NCI-H2029 treated with DMSO at 0.1 percent for 48 hours (cell line): ENCODE results near the gene TMEM163.
"Not testable (repeated sequence)": the region's sequence is repeated elsewhere in the genome, so short reads cannot be mapped to it uniquely, and the experiment has no call there.

Experiments used
- DNase-seq: peaks from one replicate; lab custom pipeline; 2025; lab: John Stamatoyannopoulos, UW

The TMEM163 gene

DNA sequence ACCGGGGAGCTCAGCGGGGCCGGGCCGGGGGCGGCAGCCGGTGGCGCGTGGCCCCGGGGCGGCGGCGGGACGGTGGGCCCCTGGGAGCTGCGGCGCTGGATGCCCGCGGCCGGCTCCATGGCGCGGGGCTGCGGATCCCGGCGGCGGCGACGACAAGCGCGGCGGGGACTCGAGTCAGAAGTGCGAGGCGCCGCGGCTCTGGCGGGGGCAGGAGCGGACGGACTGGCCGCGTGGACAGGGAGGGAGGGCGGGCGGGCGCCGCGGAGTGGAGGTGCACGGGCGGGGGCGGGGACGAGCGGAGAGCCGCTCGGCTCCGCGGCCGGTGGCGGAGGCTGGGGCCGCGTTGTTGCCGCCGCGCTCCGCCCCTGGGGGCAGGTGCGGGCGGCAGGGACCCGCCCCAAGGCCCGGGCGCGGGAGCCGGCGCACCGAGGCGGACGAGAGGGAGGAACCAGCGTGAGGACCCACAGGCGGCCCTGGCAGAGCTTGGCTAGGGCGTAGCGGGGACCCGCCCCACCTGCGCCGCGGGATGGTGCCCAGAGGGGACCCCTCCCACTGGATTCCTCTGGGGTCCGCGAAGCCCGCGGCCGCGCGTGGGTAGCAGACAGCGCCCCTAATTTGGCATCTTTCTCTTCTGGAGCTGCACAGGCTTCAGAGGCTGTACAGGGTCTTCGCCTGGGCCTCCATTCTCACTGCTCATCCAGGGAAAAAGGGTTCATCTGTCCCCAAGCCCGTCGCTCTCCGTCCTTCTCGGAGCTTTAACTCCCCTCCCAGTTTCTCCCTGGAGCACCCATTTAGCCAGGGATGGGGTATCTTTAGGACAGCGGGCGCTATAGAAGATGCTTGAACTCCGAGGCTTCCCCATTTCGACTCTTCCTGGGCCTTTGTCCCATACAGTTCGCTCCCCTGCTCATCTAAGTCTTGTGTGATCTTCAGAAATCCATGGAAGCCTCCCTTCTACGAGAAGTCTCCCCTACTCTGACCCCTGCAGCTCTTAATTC, at the start of gene TMEM163:
TSS of gene TMEM163 (minus strand) at position 184 of the 998 bp plus-strand sequence.
- DNase-seq = no peak

DNA sequence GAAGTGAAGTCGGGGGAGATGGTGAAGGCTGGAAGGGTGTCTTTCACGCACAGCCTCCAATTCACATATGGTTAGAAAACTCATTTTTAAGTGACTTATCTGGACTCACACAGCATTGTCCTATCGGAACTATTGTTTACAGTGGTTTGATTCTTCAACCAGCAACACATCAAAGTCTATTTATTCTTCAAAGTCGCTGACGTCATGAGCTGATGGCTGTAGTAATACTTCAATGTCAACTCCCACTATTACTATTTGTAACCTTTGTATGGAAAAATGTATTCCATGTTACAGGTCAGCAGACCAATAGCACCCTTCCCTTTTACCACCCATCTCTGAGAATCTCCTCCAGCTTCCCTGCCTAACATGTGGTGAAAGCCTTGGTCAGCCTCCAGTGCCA, 47.8 kb upstream of the TMEM163 start:
- DNase-seq = no peak

DNA sequence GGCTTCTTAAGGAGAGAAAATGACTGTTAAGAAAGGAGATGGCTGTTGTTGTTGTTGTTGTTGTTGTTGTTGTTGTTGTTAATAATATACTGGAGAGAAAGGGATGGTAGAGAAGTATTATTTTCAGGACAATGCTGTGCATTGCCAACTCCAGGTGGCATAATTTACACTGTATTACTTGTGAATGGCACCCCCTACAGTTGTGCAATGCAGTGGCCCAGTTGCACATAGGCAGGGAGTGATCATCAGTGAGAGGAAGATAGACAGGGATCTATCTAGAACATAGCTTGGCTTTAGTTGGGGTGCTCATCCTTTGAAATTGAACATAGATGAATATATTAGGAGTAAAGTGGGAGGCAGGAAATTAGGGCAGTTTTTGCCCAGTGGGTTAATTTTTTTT, 47.2 kb upstream of the TMEM163 start:
- DNase-seq = no peak

DNA sequence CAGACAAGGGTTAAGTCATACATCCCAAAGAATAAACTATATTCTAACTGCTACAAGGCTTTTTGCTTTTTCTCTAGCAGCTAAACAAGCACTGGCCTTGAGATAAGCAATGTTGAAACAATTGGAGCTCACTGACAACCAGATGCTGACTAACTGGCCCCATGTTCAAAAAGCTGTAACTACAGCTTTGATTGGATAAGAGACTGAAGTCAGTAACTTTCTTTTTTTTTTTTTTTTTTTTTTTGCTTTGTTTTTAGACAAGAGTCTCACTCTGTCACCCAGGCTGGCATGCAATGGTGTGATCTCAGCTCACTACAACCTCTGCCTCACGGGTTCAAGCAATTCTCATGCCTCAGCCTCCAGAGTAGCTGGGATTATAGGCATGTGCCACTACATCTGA, 45.4 kb upstream of the TMEM163 start:
- DNase-seq = no peak

DNA sequence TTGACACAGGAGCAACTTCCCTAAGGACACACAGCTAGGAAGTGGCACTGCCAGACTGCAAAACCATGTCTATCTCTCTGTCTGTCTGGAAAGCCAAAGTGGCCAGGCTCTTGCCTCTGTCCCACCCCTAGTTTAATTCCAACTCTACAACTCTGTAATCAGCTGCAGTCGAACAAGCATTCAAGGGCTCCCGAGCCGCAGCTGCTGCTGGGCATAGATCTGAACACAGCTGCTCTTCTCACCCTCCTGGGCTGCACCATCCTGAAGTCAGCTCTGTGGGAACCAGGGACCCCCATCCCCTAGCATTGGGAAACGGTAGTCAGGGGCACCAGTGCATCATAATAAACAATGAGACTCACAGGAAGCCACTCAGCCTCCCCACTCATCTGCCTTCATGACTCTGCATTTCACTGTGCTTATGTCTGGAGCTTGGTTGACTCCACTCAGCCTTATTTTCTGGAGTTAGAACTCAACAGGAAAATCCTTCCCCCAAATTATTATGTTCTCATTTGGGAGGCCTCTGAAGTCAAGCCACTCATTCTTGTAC, 44.4 kb upstream of the TMEM163 start:
- no peak for DNase-seq

DNA sequence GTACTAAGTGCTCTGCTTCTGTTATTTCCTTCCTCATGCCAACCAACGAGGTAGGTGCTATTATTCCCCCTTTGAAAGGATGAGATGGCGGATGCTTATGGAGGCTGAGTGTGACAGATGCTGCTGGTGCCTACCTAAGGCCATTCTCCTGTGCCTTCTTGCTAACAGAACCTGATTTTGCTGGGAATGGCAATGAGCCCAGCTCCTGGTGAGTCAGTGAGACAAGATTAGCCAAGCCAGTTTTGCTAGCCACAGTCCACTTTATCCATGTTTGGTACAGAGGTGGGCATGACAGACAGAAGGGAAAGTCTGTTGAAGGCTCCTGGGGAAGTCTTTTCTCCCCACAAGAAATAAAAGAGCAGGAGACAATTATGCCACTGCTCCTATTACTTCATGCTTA, 43.7 kb upstream of the TMEM163 start:
- no peak for DNase-seq

DNA sequence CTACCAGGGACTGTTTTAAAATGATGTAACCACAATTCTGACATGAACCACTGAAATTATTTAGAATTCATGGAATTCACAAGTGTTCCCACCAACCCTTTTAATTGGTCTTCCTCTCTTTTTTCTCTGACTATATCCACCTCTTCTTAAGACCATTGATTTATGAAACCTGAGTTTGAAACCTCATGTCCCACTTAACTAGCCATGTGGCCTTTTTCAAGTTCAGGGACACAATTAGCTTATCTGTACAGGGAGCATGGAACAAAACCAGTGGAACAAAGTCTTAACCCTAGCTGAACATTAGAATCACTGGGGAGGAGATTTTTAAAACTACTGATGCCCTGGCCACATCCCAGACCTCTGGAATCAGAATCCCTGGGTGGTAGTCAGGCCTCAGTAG, 41.6 kb upstream of the TMEM163 start:
- no peak for DNase-seq

DNA sequence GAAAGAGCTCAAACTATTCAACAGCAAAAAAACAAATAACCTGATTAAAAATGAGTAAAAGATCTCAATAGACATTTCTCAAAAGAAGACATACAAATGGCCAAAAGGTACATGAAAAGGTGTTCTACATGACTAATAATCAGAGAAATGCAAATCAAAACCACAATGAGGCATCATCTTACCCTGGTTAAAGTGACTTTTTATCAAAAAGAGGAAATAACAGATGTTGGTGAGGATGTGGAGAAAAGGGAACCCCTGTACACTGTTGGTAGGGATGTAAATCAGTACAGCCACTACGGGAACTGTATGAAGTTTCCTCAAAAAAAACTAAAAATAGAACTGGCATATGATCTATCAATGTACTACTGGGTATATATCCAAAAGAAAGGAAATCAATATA, 39.8 kb upstream of the TMEM163 start:
- DNase-seq = no peak

DNA sequence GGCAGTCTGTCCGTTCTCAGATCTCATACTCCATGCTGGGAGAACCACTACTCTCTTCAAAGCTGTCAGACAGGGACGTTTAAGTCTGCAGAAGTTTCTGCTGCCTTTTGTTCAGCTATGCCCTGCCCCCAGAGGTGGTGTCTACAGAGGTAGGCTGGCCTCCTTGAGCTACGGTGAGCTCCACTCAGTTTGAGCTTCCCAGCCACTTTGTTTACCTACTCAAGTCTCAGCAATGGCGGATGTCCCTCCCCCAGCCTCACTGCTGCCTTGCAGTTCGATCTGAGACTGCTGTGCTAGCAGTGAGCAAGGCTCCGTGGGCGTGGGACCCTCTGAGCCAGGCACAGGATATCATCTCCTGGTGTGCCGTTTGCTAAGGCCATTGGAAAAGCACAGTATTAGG, 33.2 kb upstream of the TMEM163 start:
- not testable (repeated sequence) for DNase-seq

DNA sequence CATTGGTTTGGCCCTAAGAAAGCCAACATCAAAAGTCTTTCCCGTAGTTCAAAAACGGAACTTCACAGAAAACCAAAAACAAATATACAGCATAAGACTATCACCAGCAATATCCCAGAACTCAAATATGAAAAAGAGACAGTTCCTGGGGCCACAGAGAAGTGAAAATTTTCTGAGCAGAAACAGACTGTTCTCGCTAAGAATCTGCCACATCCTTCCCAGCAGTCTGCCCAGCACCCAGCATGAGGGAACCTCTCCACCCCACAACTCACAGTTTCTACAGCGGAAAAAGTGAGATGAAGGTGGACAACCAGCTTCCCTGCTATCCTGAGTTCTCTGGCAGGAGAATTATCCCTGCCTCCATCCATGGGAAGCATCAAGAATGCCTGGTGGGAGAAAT, 26.7 kb upstream of the TMEM163 start:
- no peak for DNase-seq

DNA sequence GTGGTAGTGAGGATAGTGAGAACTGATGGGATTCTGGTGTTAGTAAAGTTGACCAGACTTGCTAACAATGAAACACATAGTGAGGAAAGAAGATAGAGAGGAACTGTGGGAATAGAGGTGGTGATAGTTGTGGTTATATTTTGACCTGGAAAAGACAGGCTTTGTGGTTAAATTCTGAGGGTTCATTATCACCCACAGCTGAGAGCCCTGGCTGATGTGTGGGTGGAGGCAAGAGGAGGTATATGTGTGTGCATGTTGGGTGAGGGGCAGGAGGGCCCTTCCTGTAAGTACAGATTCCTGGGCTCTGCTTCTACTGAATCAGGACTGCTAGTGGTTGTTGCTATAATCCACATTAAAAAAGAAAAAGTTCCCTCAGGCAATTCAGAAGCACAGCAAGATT, 26.2 kb upstream of the TMEM163 start:
- DNase-seq = no peak

DNA sequence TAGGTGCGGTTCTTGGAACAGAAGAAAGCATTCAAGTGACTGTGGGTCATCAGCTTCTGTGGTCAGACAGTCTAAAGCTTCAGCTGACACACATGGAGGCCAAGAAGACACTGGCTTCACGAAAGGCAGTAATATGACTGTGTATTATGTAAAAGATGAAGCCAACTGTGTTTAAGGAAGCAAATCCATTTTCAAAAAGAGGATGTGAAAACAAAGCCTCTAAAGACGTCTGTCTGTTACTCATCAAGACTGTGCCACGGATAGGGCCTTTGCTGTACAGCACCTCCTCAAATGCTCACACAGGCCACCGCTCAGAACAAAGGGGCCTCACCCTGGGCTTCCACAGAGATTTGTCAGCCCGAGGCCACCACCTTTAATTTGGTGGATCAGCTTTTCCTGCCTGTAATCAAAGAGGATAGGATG, 21.1 kb upstream of the TMEM163 start:
- no peak for DNase-seq

DNA sequence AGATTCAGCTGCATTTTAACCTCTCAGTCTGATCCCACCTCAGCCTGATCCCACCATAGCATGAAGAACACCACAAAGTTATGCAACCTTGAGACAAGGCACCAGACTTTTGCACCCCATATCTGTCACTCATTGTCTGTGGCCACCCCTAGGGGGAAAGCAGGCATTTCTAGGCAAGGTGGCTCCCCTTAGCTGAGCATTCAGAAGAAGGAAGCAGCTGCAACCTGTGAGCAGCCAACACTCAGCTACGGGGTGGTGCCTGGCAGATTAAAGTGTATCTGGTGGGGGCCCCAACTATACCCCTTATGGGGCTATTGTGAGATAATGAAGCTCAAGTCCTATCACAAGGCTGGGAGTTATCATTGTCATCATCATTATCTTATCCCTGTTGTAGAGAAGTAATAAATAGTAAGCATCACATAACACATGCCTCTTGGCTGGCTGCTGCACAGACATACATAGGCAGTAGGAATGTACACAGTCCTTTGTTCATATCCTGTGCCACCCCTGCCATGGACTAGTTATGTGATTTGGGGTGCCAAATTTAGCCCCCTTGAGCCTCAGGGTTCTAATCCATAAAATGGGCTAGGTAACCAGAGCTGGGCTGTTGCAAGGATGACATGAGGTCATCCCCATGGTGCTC, 20.6 kb upstream of the TMEM163 start:
- no peak for DNase-seq

DNA sequence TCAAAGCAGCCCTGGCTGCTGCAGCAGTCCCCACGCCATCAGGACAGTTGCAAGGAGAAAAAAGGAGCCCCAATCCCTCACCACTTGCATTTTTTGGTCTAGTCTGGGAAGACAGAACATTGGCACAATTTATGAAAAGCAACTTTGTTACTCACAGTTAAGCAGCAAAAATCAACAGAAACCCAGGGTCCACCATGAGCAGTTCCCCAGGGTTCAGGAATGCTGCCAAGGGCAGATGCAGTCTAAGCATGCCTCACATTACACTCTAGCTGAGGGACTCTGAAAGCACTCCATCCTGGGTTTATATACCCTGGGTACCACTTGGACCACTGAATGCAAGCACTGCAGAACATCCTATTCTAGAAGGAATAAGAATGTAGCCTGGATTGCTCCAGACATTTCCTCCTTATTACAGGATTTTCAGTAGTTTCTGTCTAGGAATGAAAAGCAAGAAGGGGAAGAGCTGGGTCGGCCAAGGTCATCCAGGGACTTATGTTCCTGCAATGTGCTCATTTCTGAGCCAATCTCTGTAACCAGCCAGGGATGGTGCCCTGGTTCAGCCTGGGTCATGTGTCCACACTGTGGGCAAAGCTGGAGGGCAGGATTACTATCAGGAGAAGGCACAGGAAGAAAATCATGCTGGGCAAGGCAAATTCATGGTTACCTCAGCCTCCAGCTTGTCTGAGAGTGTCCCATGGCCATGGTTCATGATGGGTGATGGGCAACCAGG, 19.5 kb upstream of the TMEM163 start:
- DNase-seq = no peak

DNA sequence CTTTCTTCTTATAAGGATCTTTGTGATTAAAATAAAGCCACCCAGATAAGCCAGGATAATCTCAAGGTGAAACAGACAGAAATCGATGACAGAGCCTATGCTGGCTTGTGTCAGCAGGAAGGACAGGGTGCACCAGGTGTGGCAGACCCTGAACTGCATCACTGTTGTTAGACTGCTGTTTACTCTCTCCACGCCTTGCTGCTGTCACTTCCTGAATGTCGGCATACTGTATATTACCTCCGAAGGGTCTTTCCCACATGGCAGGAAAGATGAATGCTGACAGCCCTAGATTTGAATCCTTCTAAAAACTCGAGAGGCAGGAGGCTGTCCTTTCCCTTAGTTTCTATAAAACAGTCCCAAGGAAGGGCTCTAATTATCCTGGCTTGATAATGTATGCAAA, 18.9 kb upstream of the TMEM163 start:
- no peak for DNase-seq

DNA sequence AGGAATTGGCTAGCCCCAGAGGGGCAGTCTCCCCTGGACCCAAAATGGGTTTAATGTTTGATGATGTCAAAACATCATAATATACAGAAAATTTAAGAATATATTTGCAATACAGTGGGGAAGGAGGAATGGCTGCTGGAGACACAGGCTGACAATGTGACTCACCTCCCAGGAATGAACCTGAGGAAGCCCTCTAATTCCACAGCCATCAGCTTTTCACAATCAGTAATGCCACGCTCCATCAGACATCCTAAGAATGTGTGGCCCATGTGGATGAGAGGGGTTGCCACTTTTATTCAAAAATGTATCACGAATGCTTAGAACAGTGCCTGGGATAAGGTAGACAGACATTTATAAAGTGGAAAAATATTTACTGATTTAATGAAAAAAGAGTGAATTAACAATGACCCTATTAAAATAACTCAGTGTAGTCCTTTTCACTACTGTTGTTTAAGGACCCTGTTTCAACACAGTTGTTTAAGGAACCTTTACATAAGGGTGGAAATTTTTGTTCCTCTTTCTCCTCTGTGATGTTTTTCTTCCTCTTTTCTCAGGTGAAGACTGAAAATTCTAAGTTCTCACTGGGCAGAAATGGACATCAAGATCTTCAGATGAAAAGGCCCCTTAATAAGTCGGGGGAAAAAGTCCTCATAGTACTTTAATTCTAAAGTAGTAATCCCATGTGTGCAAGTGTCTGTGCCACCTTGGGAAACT, 17.5 kb upstream of the TMEM163 start:
- no peak for DNase-seq

DNA sequence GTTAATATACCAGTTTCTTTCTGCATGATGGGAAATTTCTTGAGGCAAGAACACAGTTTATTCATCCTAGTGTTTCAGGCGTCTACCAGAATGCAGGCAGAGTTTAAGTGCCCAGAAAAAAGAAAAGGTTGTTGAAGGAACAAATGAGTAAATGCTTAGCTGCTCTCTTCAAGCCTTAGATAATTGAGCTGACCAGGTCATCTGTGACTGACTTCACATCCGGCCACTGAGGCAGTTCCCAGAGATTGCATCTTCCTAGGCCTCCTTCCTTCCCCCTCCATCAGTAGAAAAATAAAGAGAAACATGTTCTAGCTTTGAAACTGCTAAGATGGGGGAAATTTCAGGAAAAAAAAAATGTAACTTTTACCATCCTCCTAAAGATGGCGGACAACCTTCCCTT, 9.4 kb upstream of the TMEM163 start:
- no peak for DNase-seq

DNA sequence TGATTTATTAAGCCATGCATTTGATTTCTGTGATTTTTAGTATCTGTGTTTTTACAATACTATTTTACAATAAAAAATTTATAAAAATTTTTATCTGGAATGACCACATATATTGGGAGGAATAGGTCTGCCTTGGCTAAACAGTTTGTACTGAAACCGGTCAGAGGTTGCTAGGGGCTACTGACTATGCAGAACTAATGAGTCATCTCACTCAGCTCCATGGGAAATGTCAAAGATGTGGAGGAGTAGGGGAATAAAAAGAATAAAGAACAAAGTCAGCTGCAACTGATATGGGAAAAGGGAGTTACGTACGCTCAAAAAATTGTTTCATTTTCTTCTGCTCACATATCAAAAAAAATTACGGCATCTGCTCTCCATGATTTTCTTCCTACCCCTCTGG, 8.6 kb upstream of the TMEM163 start:
- no peak for DNase-seq

DNA sequence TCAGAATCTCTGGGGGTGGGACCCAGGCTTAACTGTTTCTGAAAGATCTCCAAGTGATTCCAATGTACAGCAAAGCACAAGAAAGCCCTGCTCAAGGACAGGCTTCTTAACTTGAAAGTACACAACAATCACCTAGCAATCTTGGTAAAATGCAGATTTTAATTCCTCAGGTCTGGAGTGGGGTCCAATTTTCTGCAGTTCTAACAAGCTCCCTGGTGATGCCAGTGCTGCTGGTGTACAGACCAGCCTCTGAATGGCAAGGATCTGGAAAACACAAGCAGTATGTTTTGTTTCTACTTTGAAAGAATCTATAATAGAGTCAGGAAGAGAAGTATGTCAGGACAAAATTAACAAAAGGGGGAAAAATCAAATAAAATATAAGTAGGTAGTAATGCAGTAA, 7.8 kb upstream of the TMEM163 start:
- no peak for DNase-seq

DNA sequence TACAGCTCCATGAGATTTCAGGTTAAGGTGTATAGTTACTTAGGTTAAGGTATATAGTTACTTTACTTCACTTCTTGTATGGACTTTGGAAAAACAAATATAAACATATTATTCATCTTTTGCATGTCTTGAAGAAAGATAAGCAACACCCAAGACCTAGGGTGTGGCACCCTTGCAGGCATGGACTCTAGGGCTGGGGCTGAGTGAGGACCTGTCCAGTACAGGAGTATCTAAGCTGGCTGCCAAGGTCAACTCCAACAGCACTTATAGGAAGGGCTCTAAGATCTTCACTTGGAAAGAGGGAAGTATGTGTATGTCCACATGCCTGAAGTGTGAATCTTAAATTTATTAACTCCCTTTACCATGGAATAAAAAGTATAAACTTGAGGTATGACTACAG, 7.1 kb upstream of the TMEM163 start:
- DNase-seq = no peak

DNA sequence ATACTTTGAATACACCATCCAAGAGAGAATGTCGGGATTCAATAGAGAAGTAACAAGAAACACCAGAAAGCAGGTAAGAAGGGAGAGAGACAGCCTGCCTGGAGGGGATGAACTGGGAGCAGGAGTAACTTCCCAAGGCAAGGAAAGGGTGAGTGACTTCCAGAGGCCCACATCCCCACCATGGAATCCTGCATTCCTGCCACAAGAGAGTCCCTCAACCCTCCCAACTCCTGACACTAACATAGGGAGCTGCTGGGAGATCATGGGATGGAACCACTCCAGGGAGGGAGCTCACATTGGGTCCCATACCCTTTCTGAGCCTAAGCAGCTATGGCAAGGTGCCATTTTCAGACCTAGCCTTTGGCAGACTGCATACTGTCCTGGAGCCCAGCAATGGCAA, 5.5 kb upstream of the TMEM163 start:
- DNase-seq = no peak

DNA sequence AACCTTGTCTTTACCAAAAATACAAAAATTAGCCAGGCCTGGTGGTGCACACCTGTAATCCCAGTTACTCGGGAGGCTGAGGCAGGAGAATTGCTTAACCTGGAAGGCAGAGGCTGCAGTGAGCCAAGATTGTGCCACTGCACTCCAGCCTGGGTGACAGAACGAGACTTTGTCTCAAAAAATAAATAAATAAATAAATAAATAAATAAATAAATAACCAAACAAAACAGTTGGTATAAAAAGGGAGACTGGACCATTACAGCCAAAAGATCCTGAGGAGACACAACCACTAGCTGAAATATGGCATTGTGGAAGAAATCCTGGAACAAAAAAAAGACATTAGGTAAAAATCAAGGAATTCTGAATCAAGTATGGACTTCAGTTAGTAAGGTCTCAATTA, 4.9 kb upstream of the TMEM163 start:
- not testable (repeated sequence) for DNase-seq
